Chondrocyte (in vitro differentiated cells): ENCODE measurements around the gene OSBPL6. TPM values are rescaled to one million over a fixed set of nuclear protein-coding genes. Genes with fewer than 3 reads are reported as not detected.
A peak's percentile ranks its signal among the peaks of the same experiment; 100 is the strongest.

Experiments
- DNase-seq: peaks from one replicate; pipeline ENCODE4 v3.0.0; 2021; ENCODE audit warnings: mixed read lengths, low spot score
- H3K27ac Mint-ChIP-seq: one replicate; pipeline ENCODE4 v1.8.0; 2021; ENCODE audit warnings: mild to moderate bottlenecking, moderate library complexity, mixed read lengths; ENCODE audit not compliant: unreplicated experiment
- H3K27me3 Mint-ChIP-seq: 2 replicates; pipeline ENCODE4 v1.8.0; 2021; ENCODE audit warnings: low read depth, mixed read lengths
- H3K36me3 Mint-ChIP-seq: 2 replicates; pipeline ENCODE4 v1.8.0; 2021; ENCODE audit warnings: low read depth, mixed read lengths
- H3K4me1 Mint-ChIP-seq: 2 replicates; pipeline ENCODE4 v1.8.0; 2021; ENCODE audit warnings: low read depth, mild to moderate bottlenecking, mixed read lengths
- H3K4me3 Mint-ChIP-seq: one replicate; pipeline ENCODE4 v1.8.0; 2021; ENCODE audit warnings: mild to moderate bottlenecking, moderate library complexity, mixed read lengths; ENCODE audit not compliant: unreplicated experiment
- H3K9me3 Mint-ChIP-seq: 2 replicates; pipeline ENCODE4 v1.8.0; 2021; ENCODE audit warnings: low read depth, mixed read lengths
- total RNA-seq: library from RNA; stranded (reverse); gene quantifications from 3 replicates; pipeline ENCODE4 v1.2.1, GENCODE V29; 2021
- TF ChIP-seq, protein P1 (sequence below): fragments of 200-600 bp; sonication (generic); IDR thresholded peaks from 2 replicates; pipeline ENCODE4 v1.5.0; 2021; ENCODE audit warnings: antibody characterized with exemption, mild to moderate bottlenecking, moderate library complexity

The OSBPL6 gene
- total RNA-seq, 1 donor from 2014 or later: 10.3 TPM

DNA sequence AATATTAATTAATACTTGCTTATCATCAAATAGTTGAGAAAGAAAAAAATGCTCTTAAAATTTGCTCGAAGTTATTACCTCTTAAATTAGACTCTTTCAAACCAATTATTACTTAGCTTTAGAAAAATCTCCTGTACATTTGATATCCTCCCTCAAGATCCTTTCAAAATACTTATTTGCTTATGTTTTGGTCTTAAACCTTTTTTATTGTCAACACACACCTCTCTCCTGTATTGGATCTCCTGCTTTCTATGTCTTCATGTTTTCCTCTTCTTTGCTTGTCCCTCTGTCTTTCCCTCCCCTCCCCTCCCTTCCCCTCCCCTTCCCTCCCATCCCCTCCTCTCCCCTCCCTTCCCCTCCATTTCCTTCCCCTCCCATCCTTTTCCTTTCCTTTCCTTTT lies 14.0 kb downstream of the OSBPL6 start:
- H3K9me3 Mint-ChIP-seq: no peaks in the 10 kb centered on the region
- H3K27me3 Mint-ChIP-seq: no peaks in the 10 kb centered on the region
- no peak overlapping the region for H3K4me3 Mint-ChIP-seq
- no peak for DNase-seq
- no peak overlapping the region for H3K27ac Mint-ChIP-seq
- peaks cover 12% of the 10 kb centered on the region for H3K4me1 Mint-ChIP-seq
- TF ChIP-seq, protein P1, sequence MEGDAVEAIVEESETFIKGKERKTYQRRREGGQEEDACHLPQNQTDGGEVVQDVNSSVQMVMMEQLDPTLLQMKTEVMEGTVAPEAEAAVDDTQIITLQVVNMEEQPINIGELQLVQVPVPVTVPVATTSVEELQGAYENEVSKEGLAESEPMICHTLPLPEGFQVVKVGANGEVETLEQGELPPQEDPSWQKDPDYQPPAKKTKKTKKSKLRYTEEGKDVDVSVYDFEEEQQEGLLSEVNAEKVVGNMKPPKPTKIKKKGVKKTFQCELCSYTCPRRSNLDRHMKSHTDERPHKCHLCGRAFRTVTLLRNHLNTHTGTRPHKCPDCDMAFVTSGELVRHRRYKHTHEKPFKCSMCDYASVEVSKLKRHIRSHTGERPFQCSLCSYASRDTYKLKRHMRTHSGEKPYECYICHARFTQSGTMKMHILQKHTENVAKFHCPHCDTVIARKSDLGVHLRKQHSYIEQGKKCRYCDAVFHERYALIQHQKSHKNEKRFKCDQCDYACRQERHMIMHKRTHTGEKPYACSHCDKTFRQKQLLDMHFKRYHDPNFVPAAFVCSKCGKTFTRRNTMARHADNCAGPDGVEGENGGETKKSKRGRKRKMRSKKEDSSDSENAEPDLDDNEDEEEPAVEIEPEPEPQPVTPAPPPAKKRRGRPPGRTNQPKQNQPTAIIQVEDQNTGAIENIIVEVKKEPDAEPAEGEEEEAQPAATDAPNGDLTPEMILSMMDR: no peak
- peaks cover 3% of the 10 kb centered on the region for H3K36me3 Mint-ChIP-seq

DNA sequence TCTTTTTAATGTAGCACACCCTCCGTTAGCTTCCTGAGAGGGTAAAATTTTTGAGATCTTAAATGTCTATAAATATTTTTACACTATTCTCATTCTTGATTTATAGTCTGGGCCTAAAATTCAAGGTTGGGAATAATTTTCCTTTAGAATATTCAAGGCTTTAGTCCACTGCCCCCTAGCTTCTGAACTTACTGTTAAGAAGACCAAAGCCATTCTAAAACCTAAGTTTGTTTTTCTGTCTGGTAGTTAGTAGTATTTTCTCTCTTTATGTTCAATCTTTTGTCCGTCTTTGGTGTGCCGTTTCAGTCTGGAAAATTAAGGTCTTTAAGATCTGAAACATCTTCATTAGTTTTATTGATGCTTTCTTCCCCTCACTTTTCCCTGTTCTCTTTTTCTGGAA lies 14.5 kb downstream of the OSBPL6 start:
- Mint-ChIP-seq H3K4me3 (no peak overlapping the region), H3K4me1 (peaks cover 12% of the 10 kb centered on the region), H3K27me3 (no peaks in the 10 kb centered on the region), H3K27ac (no peak overlapping the region), H3K36me3 (peaks cover 4% of the 10 kb centered on the region), H3K9me3 (no peaks in the 10 kb centered on the region)
- TF ChIP-seq, protein P1: peak; percentile 72
- DNase-seq: no peak

DNA sequence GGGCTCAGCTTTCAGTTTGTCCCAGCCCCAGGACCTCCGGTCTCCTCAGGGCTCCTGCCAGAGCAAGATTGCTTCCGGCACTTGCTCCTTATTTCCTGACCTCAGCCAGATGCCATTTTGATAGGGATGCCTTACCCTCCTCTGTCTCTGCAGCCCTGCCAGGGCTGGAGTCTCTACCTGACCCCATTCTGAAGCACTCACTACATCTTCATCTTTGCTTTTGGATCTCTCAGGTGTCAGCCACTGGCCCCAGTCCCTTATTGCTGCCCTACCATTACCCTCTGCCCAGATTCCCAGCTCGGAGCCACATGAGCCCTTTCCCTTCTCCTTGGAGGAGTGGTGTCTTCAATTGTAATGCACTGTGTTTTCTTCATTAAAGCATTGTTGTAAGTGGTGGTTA lies 17.1 kb downstream of the OSBPL6 start:
- H3K27me3 Mint-ChIP-seq: no peaks in the 10 kb centered on the region
- H3K4me1 Mint-ChIP-seq: peaks cover 7% of the 10 kb centered on the region
- no peak overlapping the region for H3K27ac Mint-ChIP-seq
- no peaks in the 10 kb centered on the region for H3K9me3 Mint-ChIP-seq
- peaks cover 4% of the 10 kb centered on the region for H3K36me3 Mint-ChIP-seq
- TF ChIP-seq, protein P1: no peak
- DNase-seq: no peak
- H3K4me3 Mint-ChIP-seq: no peak overlapping the region

DNA sequence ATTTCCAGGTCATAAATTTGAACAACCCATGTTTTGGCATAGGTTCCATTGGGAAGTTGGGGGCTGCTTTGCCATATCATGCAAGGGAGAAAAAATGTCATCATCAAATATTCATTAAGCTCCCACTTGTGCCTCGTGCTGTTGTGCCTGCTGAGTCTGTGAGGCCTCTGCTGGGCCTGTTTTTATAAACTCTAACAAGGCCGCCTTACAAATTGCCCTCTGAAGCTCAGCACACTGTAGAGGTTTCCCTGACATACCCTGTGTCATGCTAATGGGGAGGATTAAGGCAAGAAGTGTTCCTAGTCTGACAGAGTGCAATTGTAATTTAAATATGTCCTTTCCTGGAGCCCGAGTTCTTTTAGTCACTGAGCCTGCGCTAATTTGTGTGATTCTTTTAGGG lies 17.6 kb downstream of the OSBPL6 start:
- Mint-ChIP-seq H3K4me3 (no peak overlapping the region), H3K27me3 (no peaks in the 10 kb centered on the region), H3K27ac (no peak overlapping the region)

DNA sequence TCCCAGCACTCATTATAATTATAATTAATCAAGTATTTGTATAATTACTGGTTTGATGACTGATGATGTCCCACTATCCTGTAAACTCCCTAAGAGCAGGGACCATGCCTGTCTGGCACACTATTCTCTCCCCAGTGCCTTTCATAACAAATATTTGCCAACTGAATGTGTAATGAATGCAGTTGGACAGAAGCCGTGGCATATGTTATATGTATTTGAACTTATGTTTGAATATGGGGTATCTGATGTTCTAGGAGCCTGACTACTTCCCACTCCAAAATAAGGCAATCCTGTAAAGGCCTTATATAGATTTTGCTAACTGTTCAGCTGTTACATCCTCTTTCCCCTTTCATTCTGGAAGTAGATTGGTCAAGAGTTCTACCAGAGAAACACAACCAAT lies 19.7 kb downstream of the OSBPL6 start:
- H3K4me1 Mint-ChIP-seq: no peaks in the 10 kb centered on the region
- no peak overlapping the region for H3K4me3 Mint-ChIP-seq
- TF ChIP-seq, protein P1: no peak
- H3K36me3 Mint-ChIP-seq: peaks cover 10% of the 10 kb centered on the region
- no peaks in the 10 kb centered on the region for H3K27me3 Mint-ChIP-seq
- DNase-seq: no peak
- no peaks in the 10 kb centered on the region for H3K9me3 Mint-ChIP-seq
- H3K27ac Mint-ChIP-seq: no peak overlapping the region

More for the DNA sequence above, 17.6 kb downstream of the OSBPL6 start:
- TF ChIP-seq, protein P1: no peak
- no peaks in the 10 kb centered on the region for H3K9me3 Mint-ChIP-seq
- H3K4me1 Mint-ChIP-seq: peaks cover 7% of the 10 kb centered on the region
- no peak for DNase-seq
- peaks cover 6% of the 10 kb centered on the region for H3K36me3 Mint-ChIP-seq
